GM19463 (cell line): Measurements from ENCODE around the gene NOP53.
"Not testable (repeated sequence)": the region's sequence is repeated elsewhere in the genome, so short reads cannot be mapped to it uniquely, and the experiment has no call there.

Experiments
- ATAC-seq: cut with Tn5 transposase; IDR thresholded peaks from one replicate; pipeline ENCODE4 v1.9.1; 2021; ENCODE audit warnings: mild to moderate bottlenecking, moderate library complexity; ENCODE audit not compliant: unreplicated experiment

The NOP53 gene

GRCh38 chr19:47716270-47716937, 28.9 kb upstream of the NOP53 start:
- no peak for ATAC-seq

DNA sequence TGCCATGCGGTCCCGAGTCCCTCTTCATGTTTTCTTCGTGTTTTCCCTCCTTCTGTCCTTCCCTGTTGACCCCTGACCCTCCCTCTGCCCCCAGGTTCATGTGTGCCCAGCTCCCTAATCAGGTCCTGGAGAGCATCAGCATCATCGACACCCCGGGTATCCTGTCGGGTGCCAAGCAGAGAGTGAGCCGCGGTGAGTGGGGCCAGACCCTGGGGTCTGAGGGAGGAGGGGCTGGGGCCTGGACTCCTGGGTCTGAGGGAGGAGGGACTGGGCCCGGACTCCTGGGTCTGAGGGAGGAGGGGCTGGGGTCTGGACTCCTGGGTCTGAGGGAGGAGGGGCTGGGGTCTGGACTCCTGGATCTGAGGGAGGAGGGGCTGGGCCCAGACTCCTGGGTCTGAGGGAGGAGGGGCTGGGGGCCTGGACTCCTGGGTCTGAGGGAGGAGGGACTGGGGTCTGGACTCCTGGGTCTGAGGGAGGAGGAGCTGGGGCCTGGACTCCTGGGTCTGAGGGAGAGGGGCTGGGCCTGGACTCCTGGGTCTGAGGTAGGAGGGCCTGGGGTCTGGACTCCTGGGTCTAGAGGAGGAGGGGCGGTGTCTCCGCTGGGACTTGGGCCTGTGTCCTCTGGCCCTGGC, 26.8 kb upstream of the NOP53 start:
- not testable (repeated sequence) for ATAC-seq

DNA sequence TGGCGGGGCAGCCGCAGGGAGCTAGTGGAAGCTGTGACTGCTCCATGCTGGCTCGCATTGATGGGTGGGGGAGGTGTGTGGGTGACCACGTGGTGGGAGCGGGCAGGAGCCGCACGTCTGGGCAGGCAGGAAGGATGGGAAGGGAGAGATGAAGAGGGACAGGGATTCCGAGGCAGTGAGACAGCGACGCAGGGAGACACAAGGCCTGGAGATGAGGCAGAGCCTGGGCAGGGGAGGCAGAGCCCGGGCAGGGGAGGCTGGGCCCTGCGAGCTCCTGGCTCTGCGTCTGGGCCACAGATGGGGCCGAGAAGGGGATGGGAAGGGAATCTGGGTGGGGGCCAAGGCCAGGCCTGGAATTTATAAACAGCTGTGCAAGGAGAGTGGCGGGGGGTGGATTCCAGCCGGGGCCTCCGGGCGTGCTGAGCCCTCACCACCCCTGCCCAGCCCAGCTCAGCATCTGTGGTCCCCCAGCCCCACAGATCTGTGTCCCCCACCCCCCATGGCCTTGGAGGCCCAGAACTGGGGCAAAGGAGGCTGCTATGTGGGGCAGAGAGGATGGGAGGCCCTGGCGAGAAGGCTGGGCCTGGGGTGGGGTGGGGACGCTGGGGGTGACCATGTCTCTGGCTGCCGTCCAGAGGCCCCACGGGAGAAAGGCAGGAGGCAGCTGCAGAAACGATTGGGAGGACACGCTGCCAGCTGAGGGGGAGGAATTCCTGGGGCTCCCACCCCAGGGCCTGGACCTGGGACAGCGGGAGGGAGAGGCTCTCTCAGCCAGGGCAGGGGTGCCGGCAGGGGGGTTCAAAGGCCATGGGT, 26.1 kb upstream of the NOP53 start:
- no peak for ATAC-seq

DNA sequence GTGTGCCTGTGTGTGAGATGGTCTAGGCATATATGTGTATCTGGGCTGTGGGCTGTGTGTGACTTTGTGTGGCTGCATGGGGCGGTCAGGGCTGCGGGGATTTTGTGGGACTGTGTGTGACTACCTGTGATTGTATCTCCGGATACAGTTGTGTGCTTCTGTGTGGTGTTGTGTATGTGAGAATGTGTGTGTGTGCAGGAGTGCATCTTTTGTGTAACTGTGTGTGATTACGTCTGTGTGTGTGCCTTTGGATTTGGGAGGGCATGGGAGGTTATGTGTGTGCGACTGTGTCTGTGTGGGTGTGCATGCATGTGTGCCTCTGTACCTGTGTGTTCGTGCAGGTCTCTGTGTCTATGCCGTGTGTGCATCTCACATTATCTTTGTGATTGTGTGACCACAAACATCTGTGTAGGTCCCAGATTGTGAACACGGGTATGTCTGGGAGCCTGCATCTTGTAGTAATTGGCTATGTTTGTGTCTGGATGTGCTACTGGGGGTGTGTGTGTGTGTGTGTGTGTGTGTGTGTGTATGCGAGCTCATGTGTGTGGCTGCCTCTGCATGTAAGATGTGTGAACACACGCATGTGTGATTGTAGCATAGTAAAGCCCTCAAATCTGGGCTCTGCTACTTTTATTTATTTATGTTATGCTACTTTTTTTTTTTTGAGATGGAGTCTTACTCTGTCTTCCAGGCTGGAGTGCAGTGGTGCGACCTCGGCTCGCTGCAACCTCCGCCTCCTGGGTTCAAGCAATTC, 24.5 kb upstream of the NOP53 start:
- no peak for ATAC-seq

- ATAC-seq: no peak
Observed at GRCh38 chr19:47723581-47723940, 21.8 kb upstream of the NOP53 start.

DNA sequence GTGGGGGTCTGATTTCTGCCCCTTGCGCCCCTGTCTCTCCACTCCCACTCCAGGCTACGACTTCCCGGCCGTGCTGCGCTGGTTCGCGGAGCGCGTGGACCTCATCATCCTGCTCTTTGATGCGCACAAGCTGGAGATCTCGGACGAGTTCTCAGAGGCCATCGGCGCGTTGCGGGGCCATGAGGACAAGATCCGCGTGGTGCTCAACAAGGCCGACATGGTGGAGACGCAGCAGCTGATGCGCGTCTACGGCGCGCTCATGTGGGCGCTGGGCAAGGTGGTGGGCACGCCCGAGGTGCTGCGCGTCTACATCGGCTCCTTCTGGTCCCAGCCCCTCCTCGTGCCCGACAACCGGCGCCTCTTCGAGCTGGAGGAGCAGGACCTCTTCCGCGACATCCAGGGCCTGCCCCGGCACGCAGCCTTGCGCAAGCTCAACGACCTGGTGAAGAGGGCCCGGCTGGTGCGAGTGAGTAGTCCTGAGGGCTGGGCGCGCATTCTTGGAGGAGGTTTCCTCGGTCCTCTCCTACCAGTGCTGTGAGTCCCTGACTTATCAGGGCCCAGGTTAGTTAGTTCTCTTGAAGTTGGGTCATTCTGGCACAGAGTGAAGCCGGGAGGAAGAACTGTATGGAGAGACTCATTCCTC, 19.5 kb upstream of the NOP53 start:
- no peak for ATAC-seq

GRCh38 chr19:47726467-47726866, 18.9 kb upstream of the NOP53 start:
- ATAC-seq: no peak

GRCh38 chr19:47728295-47728694, 17.1 kb upstream of the NOP53 start:
- ATAC-seq: not testable (repeated sequence)

- ATAC-seq: no peak
Observed at GRCh38 chr19:47729468-47729798, 15.9 kb upstream of the NOP53 start.

DNA sequence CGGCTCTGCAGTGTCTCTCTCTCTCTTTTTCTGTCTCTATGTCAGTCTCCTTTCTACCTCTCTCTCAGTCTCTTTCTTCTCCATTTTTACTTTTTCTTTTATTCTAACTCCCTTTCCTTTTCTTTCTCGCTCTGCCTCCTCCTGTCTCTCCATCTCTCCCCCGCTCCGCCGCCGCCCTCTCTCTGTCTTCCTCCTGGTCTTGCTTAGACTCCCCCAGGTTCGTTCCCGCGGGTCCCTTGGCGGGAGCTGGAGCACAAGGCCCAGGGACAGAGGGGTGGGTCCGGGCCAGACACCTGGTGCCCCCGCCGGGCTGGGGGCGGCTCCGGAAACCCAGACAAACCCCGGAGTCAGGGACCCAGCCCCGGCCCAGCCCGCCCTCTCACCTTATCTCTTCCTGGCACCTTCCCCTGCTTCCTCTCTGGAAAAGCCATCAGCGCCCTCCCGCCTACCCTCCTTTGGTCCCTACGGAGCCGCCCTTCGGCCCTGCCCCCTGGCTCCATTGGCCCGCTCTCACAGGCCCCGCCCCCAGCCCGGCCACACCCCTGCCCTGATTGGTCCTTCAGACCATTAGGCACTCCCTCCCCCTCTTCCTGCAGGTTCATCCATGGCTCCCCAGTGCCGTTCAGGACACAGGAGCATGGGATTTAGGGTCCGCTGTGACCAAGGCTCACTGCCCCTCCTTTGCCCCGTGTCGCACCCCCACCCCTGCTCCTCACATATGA, 15.4 kb upstream of the NOP53 start:
- ATAC-seq: no peak

GRCh38 chr19:47730521-47730889, 14.8 kb upstream of the NOP53 start:
- no peak for ATAC-seq

DNA sequence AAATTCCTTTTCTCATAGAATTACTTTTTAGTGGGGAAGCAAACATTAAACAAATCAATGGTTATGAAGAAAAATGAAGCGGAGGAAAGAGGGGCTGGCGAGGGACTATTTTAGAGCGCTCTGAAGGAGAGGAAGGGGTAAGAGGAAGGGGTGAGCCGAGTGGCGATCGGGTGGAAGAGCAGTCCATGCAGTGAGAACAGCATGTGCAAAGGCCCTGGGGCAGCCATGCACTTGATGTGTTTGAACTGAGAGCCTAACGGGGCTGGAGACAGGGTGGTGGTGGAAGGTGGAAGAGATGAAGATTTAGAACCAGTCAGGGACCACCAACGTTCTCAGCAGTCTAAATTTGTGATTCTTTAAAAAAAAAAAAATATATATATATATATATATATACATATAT, 14.4 kb upstream of the NOP53 start:
- ATAC-seq: no peak

DNA sequence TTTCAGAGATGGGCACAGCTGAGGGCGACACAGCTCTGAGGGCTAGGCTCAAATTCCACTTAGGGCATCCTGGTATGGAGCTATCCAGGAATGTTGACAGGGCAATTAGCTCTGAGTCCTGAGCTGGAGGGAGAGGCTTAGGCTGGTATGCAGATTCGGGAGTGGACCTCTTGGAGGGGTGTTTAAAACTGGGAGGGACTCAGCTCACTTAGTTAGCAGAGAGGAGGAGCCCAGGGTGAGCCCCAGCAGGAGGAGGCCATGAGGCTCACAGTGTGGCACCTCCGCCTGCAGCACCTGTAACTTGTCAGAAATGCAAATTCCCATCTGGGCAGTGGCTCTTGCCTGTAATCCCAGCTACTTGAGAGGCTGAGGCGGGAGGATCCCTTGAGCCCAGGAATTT, 10.2 kb upstream of the NOP53 start:
- ATAC-seq: no peak

DNA sequence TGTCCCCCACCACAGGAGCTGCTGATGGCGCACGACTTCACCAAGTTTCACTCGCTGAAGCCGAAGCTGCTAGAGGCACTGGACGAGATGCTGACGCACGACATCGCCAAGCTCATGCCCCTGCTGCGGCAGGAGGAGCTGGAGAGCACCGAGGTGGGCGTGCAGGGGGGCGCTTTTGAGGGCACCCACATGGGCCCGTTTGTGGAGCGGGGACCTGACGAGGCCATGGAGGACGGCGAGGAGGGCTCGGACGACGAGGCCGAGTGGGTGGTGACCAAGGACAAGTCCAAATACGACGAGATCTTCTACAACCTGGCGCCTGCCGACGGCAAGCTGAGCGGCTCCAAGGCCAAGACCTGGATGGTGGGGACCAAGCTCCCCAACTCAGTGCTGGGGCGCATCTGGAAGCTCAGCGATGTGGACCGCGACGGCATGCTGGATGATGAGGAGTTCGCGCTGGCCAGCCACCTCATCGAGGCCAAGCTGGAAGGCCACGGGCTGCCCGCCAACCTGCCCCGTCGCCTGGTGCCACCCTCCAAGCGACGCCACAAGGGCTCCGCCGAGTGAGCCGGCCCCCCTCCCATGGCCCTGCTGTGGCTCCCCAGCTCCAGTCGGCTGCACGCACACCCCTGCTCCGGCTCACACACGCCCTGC, 4.4 kb upstream of the NOP53 start:
- no peak for ATAC-seq

GRCh38 chr19:47741544-47742140, 3.7 kb upstream of the NOP53 start:
- ATAC-seq: no peak

DNA sequence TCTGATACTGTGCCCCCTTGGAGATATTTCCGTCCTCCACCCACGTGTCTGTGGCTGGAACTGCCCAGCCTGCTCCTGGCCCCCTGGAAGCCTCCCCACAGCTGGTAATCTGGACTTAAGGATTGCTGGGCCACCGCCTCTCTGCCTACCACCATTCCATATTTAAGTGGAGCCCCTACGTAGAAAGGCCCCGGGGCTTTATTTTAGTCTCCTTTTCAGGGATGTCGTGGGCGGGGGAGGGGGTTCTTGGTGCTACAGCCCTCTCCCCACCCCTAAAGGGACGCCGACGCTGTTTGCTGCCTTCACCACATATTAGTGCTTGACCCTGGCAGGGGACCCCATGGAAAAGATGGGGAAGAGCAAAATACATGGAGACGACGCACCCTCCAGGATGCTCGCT, 2.7 kb upstream of the NOP53 start:
- ATAC-seq: no peak

DNA sequence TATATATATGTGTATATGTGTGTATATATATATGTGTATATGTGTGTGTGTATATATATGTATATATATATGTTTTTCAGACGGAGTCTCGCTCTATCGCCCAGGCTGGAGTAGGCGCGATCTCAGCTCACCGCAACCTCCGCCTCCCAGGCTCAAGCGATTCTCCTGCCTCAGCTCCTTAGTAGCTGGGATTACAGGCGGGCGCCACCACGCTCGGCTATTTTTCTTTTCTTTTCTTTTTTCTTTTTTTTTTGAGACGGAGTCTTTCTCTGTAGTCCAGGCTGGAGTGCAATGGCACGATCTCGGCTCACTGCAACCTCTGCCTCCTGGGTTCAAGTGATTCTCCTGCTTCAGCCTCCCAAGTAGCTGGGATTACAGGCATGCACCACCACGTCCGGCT, 783 bp downstream of the NOP53 start:
- ATAC-seq: not testable (repeated sequence)

GRCh38 chr19:47749326-47749725, 4.0 kb downstream of the NOP53 start:
- no peak for ATAC-seq

DNA sequence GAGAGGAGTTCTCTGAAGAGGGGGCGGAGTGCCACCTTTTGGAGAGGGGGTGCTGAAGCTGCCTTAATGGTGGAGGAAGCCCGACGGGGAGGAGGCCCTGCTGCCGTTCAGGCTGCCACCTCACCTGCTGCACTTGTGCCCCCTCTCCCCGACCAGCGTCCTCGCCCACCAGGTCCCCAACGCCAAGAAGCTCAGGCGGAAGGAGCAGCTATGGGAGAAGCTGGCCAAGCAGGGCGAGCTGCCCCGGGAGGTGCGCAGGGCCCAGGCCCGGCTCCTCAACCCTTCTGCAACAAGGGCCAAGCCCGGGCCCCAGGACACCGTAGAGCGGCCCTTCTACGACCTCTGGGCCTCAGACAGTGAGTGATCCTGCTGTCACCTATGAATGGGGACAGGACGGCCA, 5.4 kb downstream of the NOP53 start:
- no peak for ATAC-seq
